Left forelimb (tissue), 1 donor: ENCODE measurements around the gene BMP8B.

Experiments
- DNase-seq: peaks from one replicate; pipeline ENCODE4 v3.0.0-alpha.2; 2018; ENCODE audit warnings: low spot score

BMP8B gene

GRCh38 chr1:39722495-39722894 lies 66.2 kb downstream of the BMP8B start:
- no peak for DNase-seq

DNA sequence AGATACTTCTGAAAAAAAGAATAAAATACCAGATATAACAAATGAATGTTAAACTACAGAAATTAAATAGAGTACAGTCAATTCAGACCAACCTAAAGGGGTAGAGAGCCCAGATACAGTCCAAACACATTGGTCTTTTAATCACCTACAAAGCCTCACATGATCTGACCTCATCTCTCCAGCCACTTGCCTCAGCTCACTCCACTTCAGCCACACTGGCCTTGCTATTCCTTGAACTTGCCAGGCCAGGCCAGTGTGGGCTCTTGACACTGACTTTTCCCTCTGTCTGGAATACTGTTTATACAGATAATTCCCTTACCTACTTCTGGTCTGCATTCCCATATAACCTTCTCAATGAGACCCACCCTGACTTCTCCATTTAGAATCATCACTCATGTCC lies 67.0 kb downstream of the BMP8B start:
- no peak for DNase-seq

DNA sequence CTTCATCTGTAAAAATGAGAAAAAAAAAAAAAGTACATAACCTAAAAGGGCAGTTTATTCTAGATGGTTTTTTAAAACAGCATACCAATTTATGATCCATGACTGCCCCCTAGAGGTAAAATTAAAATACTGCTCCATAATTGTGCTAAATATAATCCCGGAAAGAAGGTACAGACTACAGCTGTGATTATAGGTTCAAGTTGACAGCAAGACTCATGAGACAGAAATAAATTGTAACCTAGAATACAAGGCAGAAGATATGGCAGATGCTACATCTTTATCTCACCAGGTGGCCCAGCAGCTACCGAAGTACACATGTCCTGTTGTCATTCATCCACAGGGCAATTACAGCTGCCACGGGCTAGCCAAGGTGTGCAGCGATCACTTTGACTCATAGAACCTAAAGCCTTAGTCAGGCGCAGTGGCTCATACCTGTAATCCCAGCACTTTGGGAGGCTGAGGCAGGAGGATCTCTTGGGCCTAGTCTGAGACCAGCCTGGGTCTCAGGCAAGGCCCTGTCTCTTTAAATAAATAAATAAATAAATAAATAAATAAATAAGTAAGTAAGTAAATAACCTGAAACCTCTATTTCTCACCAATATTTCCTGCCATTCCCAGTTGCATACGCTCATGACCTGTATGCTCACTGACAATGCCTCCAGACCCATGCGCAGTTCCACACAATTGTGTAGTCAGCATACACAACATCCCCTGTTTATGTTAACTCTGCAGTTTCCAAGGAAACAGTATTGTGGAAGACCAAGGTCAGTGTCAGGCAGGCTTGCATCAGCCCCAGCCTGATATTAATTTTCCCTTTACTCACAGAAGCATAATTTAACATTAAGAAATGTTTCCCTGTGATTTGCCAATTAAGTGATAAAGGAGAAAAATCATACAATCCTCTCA lies 68.3 kb downstream of the BMP8B start:
- no peak for DNase-seq

DNA sequence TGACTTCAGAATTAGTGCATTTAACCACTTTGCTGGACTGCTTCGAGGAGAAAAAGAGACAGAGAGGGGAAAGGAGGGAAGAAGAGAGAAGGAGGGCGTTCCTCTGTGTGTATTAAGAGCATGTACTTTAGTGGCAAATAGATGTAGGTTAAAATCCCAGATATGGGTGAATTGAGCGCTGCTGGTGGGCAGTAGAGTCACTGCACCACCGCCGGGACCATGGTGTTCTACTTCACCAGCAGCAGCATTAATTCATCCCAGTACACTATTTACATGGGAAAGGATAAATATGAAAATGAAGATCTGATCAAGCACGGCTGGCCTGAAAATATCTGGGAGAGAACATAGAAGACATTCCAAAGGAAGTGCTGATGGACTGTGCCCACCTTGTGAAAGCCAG lies 70.9 kb downstream of the BMP8B start:
- no peak for DNase-seq

DNA sequence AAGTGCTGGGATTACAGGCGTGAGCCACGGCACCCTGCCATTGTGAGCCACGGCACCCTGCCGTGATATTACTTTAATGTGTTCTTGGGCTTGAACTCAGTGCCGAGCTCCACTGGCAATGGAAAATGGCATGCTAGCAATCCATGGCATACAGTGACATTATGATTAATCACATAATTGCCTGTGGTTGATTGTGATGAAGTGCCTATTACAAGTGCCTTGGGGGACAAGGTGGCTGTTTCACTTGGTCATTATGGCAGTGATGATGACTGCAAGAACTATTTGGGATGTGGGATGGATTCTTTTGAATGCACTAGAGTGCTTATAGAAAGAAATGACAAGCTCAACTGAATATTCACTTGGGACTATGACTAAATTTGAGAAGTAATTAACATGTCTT lies 75.1 kb downstream of the BMP8B start:
- DNase-seq = no peak

GRCh38 chr1:39711966-39712340 lies 76.7 kb downstream of the BMP8B start:
- DNase-seq = no peak

- DNase-seq = no peak
Observed at GRCh38 chr1:39711104-39711965, 77.3 kb downstream of the BMP8B start.

- no peak for DNase-seq
Observed at GRCh38 chr1:39707506-39707905, 81.2 kb downstream of the BMP8B start.
